Liver (tissue), 3 donors: Measurements from ENCODE around the gene CORO2B.

Source experiments
- CTCF ChIP-seq: fragments of 150-350 bp; IDR thresholded peaks from 2 replicates; pipeline ENCODE4 v1.5.1; 2017; ENCODE audit warnings: improper control_type of control experiment, low read depth, low read length; ENCODE audit not compliant: missing input control
- EGR1 ChIP-seq, 2 donors: IDR thresholded peaks; 2 replicates each; pipeline ENCODE4 v1.6.1; 2016 to 2018; ENCODE audit warnings: antibody characterized with exemption in 2 of 2, low read depth in 2 of 2
- GABPA ChIP-seq, 2 donors: IDR thresholded peaks in 1 of 2; conservative IDR thresholded peaks in 1 of 2; 2 replicates each; pipeline ENCODE4 v1.6.1; 2016; ENCODE audit warnings: antibody characterized with exemption in 2 of 2, mild to moderate bottlenecking in 1 of 2, moderate library complexity in 1 of 2
- HNF4G ChIP-seq: IDR thresholded peaks from 2 replicates; pipeline ENCODE4 v1.6.1; 2016; ENCODE audit warnings: antibody characterized with exemption
- JUND ChIP-seq, 2 donors: IDR thresholded peaks; 2 replicates each; pipeline ENCODE4 v1.6.1; 2016; ENCODE audit warnings: antibody characterized with exemption in 2 of 2
- MAX ChIP-seq: IDR thresholded peaks from 2 replicates; pipeline ENCODE4 v1.6.1; 2016; ENCODE audit warnings: antibody characterized with exemption
- RAD21 ChIP-seq, 2 donors: IDR thresholded peaks; 2 replicates each; pipeline ENCODE4 v1.6.1; 2016; ENCODE audit warnings: antibody characterized with exemption in 2 of 2, mild to moderate bottlenecking in 2 of 2
- RXRA ChIP-seq, 2 donors: IDR thresholded peaks; 2 replicates each; pipeline ENCODE4 v1.6.1; 2017 to 2018; ENCODE audit warnings: antibody characterized with exemption in 2 of 2, mild to moderate bottlenecking in 1 of 2
- SP1 ChIP-seq: IDR thresholded peaks from 2 replicates; pipeline ENCODE4 v1.6.1; 2018; ENCODE audit warnings: antibody characterized with exemption, mild to moderate bottlenecking
- TAF1 ChIP-seq: conservative IDR thresholded peaks from 2 replicates; pipeline ENCODE4 v1.6.1; 2016; ENCODE audit warnings: antibody characterized with exemption, mild to moderate bottlenecking
- YY1 ChIP-seq: IDR thresholded peaks from 2 replicates; pipeline ENCODE4 v1.6.1; 2016; ENCODE audit warnings: antibody characterized with exemption, mild to moderate bottlenecking
- ZBTB33 ChIP-seq: IDR thresholded peaks from 2 replicates; pipeline ENCODE4 v1.6.1; 2016; ENCODE audit warnings: antibody characterized with exemption
- TF ChIP-seq, protein P1 (sequence below): IDR thresholded peaks from 2 replicates; pipeline ENCODE4 v1.6.1; 2016; ENCODE audit warnings: antibody characterized with exemption, mild to moderate bottlenecking
- TF ChIP-seq, protein P2 (sequence below): IDR thresholded peaks from 2 replicates; pipeline ENCODE4 v1.6.1; 2016; ENCODE audit warnings: antibody characterized with exemption
- donor health status: healthy.
- donor health status: healthy.

- TF ChIP-seq GABPA (IDR thresholded peaks at IDR 0.05 in 1 of 2, conservative IDR thresholded peaks at IDR 0.05 in 1 of 2) (no peak), CTCF (no peak), YY1 (no peak), RXRA (IDR thresholded peaks at IDR 0.05) (no peak), RAD21 (IDR thresholded peaks at IDR 0.05) (no peak), ZBTB33 (no peak), JUND (IDR thresholded peaks at IDR 0.05) (no peak), SP1 (no peak), EGR1 (IDR thresholded peaks at IDR 0.05; ENCODE audit: low read depth in 2 of 2) (no peak), MAX (no peak), HNF4G (no peak), TAF1 (no peak)
- TF ChIP-seq, protein P1, sequence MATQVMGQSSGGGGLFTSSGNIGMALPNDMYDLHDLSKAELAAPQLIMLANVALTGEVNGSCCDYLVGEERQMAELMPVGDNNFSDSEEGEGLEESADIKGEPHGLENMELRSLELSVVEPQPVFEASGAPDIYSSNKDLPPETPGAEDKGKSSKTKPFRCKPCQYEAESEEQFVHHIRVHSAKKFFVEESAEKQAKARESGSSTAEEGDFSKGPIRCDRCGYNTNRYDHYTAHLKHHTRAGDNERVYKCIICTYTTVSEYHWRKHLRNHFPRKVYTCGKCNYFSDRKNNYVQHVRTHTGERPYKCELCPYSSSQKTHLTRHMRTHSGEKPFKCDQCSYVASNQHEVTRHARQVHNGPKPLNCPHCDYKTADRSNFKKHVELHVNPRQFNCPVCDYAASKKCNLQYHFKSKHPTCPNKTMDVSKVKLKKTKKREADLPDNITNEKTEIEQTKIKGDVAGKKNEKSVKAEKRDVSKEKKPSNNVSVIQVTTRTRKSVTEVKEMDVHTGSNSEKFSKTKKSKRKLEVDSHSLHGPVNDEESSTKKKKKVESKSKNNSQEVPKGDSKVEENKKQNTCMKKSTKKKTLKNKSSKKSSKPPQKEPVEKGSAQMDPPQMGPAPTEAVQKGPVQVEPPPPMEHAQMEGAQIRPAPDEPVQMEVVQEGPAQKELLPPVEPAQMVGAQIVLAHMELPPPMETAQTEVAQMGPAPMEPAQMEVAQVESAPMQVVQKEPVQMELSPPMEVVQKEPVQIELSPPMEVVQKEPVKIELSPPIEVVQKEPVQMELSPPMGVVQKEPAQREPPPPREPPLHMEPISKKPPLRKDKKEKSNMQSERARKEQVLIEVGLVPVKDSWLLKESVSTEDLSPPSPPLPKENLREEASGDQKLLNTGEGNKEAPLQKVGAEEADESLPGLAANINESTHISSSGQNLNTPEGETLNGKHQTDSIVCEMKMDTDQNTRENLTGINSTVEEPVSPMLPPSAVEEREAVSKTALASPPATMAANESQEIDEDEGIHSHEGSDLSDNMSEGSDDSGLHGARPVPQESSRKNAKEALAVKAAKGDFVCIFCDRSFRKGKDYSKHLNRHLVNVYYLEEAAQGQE = no peak
- TF ChIP-seq, protein P2, sequence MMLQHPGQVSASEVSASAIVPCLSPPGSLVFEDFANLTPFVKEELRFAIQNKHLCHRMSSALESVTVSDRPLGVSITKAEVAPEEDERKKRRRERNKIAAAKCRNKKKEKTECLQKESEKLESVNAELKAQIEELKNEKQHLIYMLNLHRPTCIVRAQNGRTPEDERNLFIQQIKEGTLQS = no peak
Measured at GRCh38 chr15:68668926-68669600, 90.3 kb downstream of the CORO2B start.
